NCI-H748 (cell line): ENCODE measurements around the gene ZNF398.
"Not testable (repeated sequence)": the region's sequence is repeated elsewhere in the genome, so short reads cannot be mapped to it uniquely, and the experiment has no call there.

Source experiments
- DNase-seq: peaks from one replicate; lab custom pipeline; 2025; ENCODE audit not compliant: unreplicated experiment; lab: John Stamatoyannopoulos, UW

ZNF398 gene

GRCh38 chr7:149147072-149147751 lies at the start of gene ZNF398:
Gene ZNF398, plus strand, starts transcription at chr7:149147453. Its CDS starts 290 bp downstream, at chr7:149147743.
- peak; percentile 85 for DNase-seq

GRCh38 chr7:149099058-149099457 lies 48.2 kb upstream of the ZNF398 start:
- no peak for DNase-seq

- no peak for DNase-seq
Measured at GRCh38 chr7:149100821-149101220, 46.4 kb upstream of the ZNF398 start.

- DNase-seq: no peak
Measured at GRCh38 chr7:149102666-149103065, 44.6 kb upstream of the ZNF398 start.

- no peak for DNase-seq
Measured at GRCh38 chr7:149103424-149103823, 43.8 kb upstream of the ZNF398 start.

- no peak for DNase-seq
Measured at GRCh38 chr7:149104214-149104613, 43.0 kb upstream of the ZNF398 start.

- no peak for DNase-seq
Measured at GRCh38 chr7:149104749-149105148, 42.5 kb upstream of the ZNF398 start.

GRCh38 chr7:149109969-149110368 lies 37.3 kb upstream of the ZNF398 start:
- no peak for DNase-seq

- DNase-seq: peak; percentile 21
Measured at GRCh38 chr7:149125189-149125862, 21.9 kb upstream of the ZNF398 start.

GRCh38 chr7:149125863-149126661 lies 21.2 kb upstream of the ZNF398 start, which contains the start of gene ZNF425:
Gene ZNF425, minus strand, starts transcription at chr7:149126324. Its CDS starts 111 bp downstream, at chr7:149126213.
- peak; percentile 94 for DNase-seq

- peak; percentile 54 for DNase-seq
Measured at GRCh38 chr7:149126662-149127266, 20.5 kb upstream of the ZNF398 start.

GRCh38 chr7:149130572-149131198 lies 16.6 kb upstream of the ZNF398 start:
- DNase-seq: no peak

- no peak for DNase-seq
Measured at GRCh38 chr7:149133028-149133710, 14.1 kb upstream of the ZNF398 start.

- no peak for DNase-seq
Measured at GRCh38 chr7:149136118-149136517, 11.1 kb upstream of the ZNF398 start.

GRCh38 chr7:149140831-149141230 lies 6.4 kb upstream of the ZNF398 start:
- DNase-seq: no peak

GRCh38 chr7:149141893-149142292 lies 5.4 kb upstream of the ZNF398 start:
- no peak for DNase-seq

GRCh38 chr7:149144436-149144922 lies 2.8 kb upstream of the ZNF398 start:
- not testable (repeated sequence) for DNase-seq

- DNase-seq: peak; percentile 22
Measured at GRCh38 chr7:149145031-149145845, 2.0 kb upstream of the ZNF398 start.
